ENCODE measurements around the gene IL10.
"Not testable (repeated sequence)": the region's sequence is repeated elsewhere in the genome, so short reads cannot be mapped to it uniquely, and the experiment has no call there.

The IL10 gene

DNA sequence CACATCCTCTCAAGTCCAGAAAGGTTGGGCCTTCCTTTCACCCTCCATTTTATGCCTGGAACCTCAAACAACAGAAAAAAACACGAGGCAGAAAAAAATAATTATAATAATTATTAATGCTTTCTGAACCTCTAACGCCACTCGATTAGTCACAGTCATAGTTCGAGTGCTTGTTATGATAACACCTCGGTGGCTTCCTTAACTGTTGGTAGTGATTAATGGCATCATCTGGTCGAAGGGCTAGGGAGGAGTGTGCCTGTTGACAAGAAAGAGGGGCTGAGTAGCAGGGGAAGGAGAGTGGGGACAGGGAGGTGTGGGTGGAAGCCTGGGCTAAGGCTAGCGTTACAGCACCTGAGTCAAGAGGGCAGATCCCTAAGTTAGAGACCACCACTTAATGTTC is 21.3 kb upstream of the IL10 start:
- DNase-seq (ENCODE audit: low spot score) = no peak

DNA sequence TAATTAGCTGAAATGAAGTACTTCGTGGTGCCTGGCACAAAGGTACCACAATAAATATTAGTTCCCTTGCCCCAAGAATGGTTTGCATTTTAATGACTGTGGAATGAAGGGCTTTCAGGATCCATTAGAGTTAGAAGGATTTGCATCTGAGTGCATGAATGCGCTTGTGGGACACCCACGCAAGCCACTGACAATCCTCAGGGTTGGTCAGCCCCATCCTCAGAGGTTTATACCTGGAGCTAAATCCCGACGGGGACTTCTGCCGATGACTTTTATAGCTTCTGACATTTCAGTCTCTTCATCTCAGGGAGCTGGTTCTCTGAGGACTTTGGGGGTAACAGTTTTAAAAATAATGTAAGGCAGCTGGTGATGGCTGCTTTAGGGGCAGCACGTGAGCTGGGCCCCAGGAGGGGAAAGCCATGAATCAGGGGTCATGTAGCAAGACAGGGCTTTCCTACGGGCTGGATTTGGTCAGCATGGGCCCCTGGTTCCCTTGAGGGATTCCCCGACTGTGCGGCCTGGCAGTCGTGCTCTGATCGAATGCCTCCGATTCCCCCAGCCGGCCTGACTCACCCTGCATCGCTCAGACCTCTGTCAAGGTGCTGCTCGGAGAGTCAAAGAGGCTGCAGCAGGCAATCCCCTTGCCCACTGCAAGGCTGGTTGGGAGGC is 20.8 kb upstream of the IL10 start:
- DNase-seq (ENCODE audit: low spot score) = no peak

DNA sequence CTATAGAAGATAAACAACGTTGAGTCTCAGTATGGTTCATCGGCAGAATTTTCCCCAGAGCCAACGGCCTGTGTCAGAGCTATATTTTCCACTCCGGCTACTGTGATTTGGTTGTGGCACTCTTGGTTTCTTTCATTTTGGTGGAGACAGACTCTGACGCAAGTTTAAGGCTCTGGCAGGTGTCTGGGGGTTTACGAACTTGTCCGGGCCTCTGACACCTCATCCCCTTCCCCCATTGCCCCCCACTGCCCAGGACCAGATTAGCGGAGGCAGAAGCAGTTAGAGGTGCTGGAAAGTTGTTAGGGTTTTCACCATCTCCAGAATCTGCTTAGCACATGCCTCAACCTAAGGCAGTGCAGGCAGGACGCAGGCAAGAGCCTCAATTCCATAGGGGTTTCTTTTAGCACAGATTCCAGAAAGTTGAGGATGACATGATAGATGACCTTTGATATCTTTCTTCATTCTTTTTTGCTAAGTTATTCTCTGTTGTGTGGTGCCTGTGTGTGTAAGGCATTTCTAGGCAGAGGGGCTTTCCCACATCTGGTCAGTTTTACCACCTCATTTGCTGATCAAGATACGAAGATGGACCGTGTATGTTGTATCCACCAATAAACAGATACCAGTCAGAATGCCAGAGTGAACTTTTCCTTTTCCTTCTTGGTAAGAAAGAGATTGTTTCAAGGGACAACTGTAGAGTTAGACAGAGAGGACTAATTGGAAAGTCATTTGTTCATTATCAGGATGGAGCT is 18.4 kb upstream of the IL10 start:
- DNase-seq (ENCODE audit: low spot score) = no peak

DNA sequence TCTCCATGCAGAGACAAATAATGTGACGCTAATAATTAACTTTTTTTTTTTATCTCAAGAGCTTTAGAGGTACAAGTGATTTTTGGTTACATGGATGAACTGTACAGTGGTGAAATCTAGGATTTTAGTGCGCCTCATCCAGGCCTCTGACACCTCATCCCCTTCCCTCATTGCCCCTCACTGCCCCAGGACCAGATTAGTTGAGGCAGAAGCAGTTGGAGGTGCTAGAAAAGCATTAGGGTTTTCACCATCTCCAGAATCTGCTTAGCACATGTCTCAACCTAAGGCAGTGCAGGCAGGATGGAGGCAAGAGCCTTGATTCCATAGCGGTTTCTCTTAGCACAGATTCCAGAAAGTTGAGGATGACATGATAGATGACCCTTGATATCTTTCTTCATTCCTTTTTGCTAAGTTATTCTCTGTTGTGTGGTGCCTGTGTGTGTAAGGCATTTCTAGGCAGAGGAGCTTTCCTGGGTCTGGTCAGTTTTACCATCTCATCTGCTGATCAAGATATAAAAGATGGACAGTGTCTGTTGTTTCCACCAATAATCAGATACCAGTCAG is 16.3 kb upstream of the IL10 start:
- DNase-seq (ENCODE audit: low spot score) = no peak

DNA sequence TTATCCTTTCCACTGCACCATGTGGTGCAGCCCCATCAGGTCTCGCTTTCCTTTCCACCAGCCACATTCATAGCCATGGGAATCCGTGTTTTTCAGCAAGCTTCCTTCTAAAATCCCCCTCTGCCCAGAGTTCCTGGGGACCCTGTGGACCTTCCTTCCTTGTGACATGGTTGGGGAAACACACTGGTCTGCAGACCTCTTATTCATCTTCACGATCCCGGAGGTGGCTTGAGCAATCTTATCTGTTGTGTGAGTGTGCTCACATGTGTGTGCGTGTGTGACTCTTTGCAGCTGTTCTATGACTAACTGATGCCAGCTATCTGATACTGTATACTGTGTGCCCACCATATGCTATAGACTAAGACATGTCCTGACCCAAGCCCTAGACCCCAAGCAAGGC is 15.6 kb upstream of the IL10 start:
- no peak for DNase-seq (ENCODE audit: low spot score)

DNA sequence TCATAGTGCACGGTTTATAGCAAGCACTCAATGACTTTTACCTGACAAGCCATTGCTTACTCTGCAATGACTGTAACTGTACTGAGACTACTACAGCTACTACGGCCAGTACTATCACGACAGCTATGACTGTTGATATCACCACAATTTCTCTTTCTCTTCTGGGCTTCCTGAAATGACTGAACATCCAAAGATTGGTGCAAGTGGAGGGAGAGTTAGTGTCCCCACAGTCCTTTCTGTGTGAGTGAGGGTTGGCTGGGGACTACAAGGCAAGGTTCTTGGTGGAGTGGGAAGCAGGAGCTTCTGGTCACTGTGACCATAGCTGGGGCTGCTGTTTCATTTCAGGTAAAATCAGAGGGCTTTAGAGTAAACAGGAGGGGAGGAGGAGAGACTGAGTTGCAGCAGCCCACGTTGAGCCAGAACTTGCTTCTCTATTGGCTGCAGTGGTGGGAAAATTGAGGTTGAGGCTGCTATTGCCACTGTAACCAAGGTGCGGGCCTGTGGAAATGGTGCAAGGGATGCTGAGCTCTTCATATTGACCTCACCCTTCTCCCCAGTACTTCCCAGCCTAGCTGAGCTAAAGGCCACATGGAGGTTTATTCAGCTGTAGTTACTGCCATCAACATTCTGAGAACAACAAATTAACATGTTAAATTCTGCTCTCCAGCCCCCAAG is 14.1 kb upstream of the IL10 start:
- no peak for DNase-seq (ENCODE audit: low spot score)

DNA sequence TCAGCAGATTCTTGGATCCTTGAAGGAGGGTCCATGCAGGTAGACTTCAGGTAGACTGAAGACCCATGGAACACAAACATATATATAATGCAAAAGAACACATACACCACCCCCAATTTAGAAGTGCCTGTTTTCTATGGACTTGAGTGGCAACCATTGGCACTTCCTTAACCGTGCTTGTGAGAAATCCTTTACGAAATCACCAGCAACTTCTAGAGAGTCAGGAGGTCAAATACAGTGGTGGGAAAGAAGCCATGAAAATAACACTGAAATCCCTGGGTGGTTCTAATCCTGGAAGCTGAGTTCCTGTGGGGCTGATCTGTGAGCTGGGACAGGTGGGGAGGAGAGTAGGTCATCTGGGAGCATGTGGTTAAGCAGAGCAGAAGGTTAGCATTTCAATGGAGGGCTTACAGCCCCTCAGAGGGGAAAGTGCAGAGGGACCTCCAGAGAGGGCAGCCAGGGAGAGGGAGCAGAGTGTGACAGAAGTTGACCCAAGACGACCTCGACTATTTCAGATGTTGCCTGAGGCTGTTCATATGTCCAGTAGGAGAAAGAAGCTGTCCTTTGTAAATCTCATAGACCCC is 13.0 kb upstream of the IL10 start:
- no peak for DNase-seq (ENCODE audit: low spot score)

DNA sequence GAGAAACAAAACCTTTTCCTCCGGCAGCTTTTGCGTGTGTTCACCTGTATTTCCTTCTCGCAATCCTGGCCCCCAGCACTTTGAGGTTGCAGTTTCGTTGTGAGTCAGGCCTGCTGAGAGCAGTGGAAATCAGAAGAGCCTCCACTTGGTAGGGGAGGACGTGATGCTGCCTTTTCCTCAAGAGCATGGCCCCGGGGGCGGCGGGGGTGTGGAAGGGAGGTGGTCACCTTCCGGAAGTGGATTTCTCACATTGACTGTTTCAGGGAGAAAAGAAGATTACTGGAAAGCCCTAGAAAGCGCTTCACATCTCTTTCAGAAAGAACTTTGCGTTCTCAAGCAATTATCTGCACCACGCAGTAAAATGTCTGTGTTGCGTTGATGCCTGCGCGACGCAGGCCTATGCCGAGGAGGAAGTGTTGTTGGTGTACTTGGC is 12.2 kb upstream of the IL10 start:
- DNase-seq (ENCODE audit: low spot score) = no peak

DNA sequence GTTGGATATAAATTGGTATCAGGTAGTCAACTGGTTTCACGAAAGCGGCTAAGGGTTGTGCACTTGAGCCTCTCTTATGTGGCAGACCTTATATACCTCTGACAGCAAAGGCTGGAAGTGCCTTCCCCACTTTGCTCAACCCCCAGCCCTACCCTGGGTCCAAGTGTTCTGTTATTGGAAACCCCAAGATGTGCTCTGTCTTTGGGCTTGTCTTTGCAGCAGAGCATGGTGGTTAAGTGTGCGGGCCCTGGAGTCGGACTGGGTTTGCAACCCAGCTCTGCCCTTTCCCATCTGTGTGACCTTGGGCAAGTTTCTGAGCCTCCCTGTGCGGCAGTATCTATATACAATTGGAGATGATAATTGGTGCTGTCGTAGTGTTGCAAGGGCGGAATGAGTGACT is 11.2 kb upstream of the IL10 start:
- no peak for DNase-seq (ENCODE audit: low spot score)

DNA sequence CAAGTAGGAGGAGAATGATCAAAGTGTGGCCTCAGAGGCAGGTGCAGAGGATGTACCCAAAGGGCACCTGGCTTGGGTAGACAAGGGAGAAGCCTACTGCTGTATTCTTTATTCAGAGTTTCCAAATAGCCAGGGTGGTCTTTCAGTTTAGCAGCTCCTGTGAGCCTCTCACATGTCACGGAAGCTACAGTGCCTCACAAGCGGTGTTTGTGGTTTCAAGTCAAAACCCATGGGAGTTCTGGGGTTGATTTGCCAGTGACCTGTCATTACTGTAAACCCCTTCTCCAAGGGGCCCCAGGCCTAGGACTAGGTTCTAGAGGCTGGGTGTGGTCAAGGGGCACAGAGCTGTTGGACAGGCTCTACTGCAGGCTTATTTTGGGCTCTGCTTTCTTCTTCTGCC is 10.2 kb upstream of the IL10 start:
- no peak for DNase-seq (ENCODE audit: low spot score)

DNA sequence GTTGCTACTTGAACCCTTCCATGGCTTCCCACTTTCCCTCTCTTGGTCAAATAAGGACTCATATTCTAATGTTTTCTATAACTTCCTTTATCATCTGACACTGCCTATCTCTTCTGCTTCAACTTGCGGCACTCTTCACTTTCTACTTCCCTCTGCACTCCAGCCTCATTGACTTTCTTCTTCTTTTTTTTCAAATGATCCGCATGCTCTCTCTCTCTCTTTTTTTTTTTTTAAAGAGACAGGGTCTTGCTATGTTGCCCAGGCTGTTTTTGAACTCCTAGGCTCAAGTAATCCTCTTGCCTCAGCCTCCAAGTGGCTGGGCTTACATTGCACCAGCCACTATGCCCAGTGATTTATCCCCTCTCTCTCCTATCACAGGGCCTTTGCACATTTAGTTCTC is 7.3 kb upstream of the IL10 start:
- DNase-seq (ENCODE audit: low spot score) = no peak

DNA sequence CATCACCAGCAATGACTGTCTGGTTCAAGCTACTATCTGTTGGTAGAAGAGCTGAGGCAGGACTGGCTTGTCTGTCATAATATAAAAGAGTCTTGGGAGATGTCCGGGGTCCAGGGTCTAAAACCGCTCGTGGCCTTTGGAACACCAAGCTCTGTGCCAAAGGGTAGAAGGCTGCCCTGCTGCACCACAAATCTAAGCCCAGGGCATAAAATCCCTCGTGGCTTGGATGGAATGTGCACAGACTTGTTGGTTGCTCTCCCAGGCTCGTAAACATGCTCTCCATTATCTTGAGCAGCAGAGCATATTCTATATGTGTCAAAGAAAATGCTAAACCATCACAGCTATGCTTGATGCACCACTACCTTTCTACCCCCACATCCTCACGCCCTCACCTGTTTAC is 6.6 kb upstream of the IL10 start:
- not testable (repeated sequence) for DNase-seq (ENCODE audit: low spot score)

DNA sequence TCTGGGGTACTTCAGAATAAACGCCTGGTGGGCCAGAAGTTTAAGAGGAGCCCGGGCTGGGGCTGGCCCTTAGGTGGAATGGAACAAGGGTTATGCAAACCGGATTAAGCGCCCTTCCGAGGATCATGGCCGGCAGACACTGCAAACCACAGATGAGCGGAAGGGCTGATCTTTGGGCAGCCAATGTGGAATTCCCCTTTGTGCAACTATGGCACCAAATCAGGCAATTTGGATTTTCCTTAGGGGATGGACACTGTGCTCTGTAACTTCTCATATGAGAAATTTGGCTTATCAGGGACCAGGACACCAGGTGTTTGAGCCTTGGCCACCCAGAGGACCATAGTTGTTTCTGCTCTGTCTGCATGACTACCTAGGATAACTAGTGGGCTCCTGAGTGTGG is 5.7 kb upstream of the IL10 start:
- no peak for DNase-seq (ENCODE audit: low spot score)

DNA sequence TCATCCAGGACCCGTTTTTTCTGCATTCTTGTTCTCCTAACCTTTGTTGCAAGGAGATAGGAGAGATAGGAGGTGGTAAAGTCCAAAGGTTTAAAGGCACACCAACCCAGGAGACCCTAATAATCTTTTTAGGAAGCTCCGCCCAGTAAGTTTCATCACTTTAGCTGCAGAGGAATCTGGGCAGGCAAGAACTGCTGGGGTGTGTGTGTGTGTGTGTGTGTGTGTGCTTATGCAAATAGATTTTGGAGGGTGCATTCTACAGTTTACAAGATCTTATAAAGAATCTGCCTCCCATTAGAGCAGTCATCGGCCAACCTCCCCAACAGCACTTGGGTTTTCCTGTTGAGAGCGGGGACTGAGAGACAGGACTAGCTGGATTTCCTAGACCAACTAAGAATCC is 3.9 kb upstream of the IL10 start:
- no peak for DNase-seq (ENCODE audit: low spot score)

DNA sequence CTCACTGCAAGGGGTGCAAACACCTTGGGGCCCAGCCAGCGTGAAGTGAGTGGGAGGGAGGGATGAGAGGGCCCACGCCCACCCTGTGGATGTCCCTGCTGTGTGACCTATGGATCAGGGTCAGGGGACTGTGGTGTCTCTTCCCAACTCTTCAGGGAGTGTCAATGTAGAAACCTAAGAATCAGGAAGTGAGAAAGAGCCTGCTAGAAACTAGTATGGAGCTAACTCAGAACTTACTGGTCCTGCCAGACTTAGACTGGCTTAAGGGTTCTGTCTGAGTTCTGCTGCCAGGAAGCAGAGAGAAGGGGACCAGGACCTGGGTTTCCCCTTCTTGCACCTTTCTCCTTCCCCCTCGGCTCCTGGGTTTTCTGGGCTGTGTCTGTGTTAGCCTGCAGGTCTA is 1.8 kb upstream of the IL10 start:
- DNase-seq (ENCODE audit: low spot score) = no peak

DNA sequence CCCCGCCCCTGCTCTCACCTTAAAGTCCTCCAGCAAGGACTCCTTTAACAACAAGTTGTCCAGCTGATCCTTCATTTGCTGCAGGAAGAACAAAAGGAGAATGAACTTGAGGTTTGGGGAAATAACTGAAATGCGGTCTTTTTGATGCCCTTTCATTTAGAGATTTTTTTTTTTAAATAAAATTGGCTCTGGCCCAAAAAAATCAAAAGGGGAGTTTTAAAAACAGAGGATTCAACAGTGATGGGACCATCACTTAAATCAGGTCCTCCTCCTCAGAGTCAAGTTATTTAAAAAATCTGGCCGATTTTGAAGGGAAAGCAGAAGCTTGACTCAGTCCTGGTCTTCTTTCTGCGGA is 979 bp downstream of the IL10 start:
- DNase-seq (ENCODE audit: low spot score) = no peak

DNA sequence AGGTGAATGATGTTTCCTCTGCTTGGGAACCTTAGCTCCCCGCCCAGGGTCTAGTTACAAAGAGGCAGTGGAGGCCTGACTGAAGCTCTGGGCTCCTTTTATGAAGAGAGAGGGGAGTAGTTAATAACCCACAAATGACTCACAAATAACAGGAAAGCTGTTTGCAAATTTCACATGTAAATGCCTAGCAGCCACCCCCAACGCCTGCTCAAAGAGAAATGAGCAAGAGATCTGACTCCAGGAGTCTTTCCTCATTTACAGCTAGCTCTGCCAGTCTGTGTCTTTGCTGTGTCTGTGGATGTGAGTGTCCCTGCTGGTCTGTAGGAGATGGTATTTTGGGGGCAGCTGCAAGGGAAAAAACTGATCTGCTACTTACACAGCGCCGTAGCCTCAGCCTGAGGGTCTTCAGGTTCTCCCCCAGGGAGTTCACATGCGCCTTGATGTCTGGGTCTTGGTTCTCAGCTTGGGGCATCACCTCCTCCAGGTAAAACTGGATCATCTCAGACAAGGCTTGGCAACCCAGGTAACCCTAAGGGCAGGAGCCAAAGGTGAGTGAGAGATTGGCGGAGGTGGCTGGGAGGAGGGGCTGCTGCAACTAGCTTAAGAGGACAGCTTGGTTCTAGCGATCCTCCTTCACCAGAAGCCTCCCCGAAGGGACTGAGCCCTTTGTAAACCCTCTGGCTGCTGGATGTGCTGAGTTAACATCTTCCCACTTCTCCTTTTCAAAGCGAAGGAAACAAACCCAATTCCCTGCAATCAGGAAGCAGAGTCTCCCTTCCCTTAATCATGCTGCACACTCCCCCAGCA is 1.6 kb downstream of the IL10 start, which contains the start of gene IL19:
Gene IL19, plus strand, starts transcription at position 243 of the 807 bp plus-strand sequence. CDS start 65,890 bp downstream, outside the sequence.
- DNase-seq (ENCODE audit: low spot score) = peak; percentile 69

DNA sequence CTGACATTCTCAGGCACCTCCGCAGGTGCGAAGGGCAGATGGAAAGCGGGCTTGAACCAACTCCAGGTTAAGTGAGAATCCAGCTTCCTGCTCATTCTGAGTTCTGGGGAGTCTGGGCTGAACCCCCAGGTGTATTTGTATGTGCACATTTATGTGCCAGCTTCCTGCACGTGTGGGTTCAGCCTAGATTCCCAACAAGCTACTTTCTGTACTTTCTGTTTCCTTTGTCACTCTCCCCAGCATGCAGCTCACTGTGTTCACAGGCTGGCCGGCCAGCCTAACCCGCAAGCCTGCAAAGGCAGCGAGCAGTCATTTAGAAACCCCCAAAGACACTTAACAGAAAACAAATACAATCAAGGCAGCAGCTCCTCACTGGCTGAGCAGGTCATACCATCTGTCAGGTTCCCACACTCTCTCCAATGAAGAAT is 3.0 kb downstream of the IL10 start:
- no peak for DNase-seq (ENCODE audit: low spot score)

DNA sequence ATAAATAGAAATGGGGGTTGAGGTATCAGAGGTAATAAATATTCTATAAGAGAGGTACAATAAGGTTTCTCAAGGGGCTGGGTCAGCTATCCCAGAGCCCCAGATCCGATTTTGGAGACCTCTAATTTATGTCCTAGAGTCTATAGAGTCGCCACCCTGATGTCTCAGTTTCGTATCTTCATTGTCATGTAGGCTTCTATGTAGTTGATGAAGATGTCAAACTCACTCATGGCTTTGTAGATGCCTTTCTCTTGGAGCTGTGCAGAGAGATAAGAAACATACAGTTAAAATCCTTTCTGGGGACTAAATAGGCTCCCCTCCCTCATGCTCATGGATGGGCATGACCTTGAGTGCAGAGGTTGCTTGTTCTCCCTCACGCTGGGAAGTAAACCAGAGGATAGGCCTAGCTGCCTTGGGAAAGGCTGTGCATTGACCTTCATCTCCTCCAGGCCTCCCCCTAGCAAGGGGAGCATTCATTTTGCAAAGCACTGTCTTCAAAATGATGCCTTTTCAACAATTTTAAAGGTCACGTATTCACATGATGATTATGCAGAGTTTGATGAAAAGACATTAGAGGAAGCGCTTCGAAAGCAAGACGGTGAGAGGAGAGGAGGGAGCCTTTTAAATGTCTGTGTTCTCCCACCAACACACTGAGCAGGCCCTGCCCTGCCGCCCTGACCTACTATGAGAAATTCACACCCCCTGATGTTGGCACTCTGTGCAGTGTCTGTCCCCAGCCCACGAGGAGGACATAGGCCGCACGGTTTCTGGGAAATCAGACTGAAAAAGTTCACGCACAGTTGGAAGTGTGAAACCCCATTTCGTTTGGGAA is 3.6 kb downstream of the IL10 start:
- no peak for DNase-seq (ENCODE audit: low spot score)

DNA sequence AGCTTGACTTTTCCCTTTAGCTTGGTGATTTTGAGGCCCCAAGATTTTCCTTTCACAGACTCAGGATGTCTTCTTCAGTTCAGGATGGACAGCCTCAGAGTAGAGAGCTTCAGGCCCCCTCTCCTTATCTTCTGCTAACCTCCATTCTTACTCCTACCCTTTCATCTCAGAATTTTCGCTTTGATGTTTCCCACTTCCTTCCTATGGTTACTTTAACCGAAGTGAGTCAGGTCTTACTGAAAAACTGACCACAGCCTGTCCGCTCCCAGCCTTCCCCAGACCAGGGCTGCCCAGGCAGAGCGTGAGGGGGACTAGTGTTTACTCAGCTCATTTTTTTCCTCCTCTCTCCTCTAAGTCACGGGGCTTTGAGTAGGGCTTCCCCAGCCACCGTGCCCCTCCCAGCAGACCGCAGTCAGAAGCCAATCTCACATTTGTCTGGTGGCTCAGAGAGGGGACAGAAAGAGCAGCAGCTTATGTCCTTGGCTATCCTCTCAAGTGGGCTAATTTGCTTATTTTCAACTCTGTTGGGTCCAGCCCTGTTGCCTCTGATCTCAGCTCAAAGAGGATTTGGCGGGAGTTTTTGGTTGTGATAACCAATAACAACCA is 5.9 kb downstream of the IL10 start:
- peak; percentile 83 for DNase-seq (ENCODE audit: low spot score)
